Calu3 (cell line): ENCODE measurements around the gene PIP4K2B. TPM values are rescaled to one million over a fixed set of nuclear protein-coding genes. Genes with fewer than 3 reads are reported as not detected.

Experiments used
- BruUV-seq: library from RNA; stranded (reverse); fragments of 400-500 nt; replicated peaks from 2 replicates; lab custom pipeline; 2021; lab: Mats Ljungman, UMichigan
- CTCF ChIA-PET: fragments of 300-600 bp; sonication (Branson Sonifier 250); formaldehyde crosslinking; loops from one replicate; lab custom pipeline; 2022; ENCODE audit warnings: antibody characterized with exemption; lab: Charles Lee
- DNase-seq: peaks from one replicate; pipeline ENCODE4 v3.0.0; 2022
- H3K27ac Mint-ChIP-seq: one replicate; pipeline ENCODE4 v1.8.0; 2022; ENCODE audit warnings: mixed read lengths; ENCODE audit not compliant: unreplicated experiment
- H3K27me3 Mint-ChIP-seq: one replicate; pipeline ENCODE4 v1.8.0; 2022; ENCODE audit warnings: mixed read lengths; ENCODE audit not compliant: unreplicated experiment
- H3K36me3 Mint-ChIP-seq: one replicate; pipeline ENCODE4 v1.8.0; 2022; ENCODE audit warnings: mild to moderate bottlenecking, moderate library complexity, mixed read lengths; ENCODE audit not compliant: insufficient read depth, unreplicated experiment
- H3K4me1 Mint-ChIP-seq: one replicate; pipeline ENCODE4 v1.8.0; 2022; ENCODE audit warnings: mild to moderate bottlenecking, low read depth, mixed read lengths; ENCODE audit not compliant: unreplicated experiment
- H3K4me3 Mint-ChIP-seq: one replicate; pipeline ENCODE4 v1.8.0; 2022; ENCODE audit warnings: mild to moderate bottlenecking, low read depth, moderate library complexity, mixed read lengths; ENCODE audit not compliant: unreplicated experiment
- H3K9me3 Mint-ChIP-seq: one replicate; pipeline ENCODE4 v1.8.0; 2022; ENCODE audit warnings: low read depth, mixed read lengths; ENCODE audit not compliant: unreplicated experiment
- CTCF ChIP-seq: fragments of 200-600 bp; IDR thresholded peaks from one replicate; pipeline ENCODE4 v1.8.0; 2022; ENCODE audit warnings: antibody characterized with exemption; ENCODE audit not compliant: unreplicated experiment
- intact Hi-C: fragments of 100-400 bp; cut with micrococcal nuclease; formaldehyde crosslinking; loops from one replicate; pipeline ENCODE4 v1.10.0; 2022; ENCODE audit not compliant: unreplicated experiment
- total RNA-seq: library from RNA; stranded (reverse); gene quantifications from 2 replicates; pipeline ENCODE4 v1.2.3, GENCODE V29; 2022

Gene PIP4K2B
- total RNA-seq, 1 experiment from 2014 or later: 120 TPM

GRCh38 chr17:38798614-38799500 lies 499 bp downstream of the PIP4K2B start:
- Mint-ChIP-seq H3K27me3 (no peaks in the 10 kb centered on the region), H3K27ac (peak overlapping the region; percentile 78), H3K4me3 (peak overlapping the region; percentile 83), H3K36me3 (peaks cover 83% of the 10 kb centered on the region), H3K4me1 (peaks cover 39% of the 10 kb centered on the region), H3K9me3 (no peaks in the 10 kb centered on the region)
- DNase-seq: no peak
- intact Hi-C loops: no loop called here
- no TSS peak for BruUV-seq
- TF ChIP-seq CTCF: peak; percentile 32
- CTCF ChIA-PET: interaction anchor here (0.6 to 1.4 kb wide), 7 partner anchors 8 to 436 kb away, joined by 3 to 6 read pairs (median 3); no protein-coding TSS in a partner anchor

GRCh38 chr17:38797828-38798227 lies 1.5 kb downstream of the PIP4K2B start:
- BruUV-seq: no TSS peak
- Mint-ChIP-seq H3K4me3 (peak overlapping the region; percentile 83), H3K4me1 (peaks cover 39% of the 10 kb centered on the region), H3K9me3 (no peaks in the 10 kb centered on the region), H3K36me3 (peaks cover 73% of the 10 kb centered on the region), H3K27ac (peak overlapping the region; percentile 78), H3K27me3 (no peaks in the 10 kb centered on the region)
- CTCF ChIA-PET: interaction anchor here (0.6 to 1.4 kb wide), 4 partner anchors 9 to 377 kb away, joined by 3 to 4 read pairs (median 3); no protein-coding TSS in a partner anchor
- DNase-seq: no peak
- TF ChIP-seq CTCF: no peak
- intact Hi-C loops: no loop called here

DNA sequence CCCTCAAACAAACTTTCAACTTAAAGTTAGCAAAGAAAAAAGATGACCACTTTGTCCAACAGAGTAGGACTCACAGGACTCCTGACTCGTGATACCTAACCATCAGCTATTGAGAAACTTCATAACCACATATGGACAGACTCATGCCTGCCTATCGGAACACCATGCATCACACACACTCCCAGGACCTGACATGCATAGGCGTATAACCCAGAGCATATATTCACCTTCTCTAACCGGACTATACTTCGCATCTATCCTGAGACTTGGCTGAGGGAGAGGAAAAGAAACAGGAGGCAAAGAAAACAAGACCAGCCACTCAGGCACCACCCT lies 2.2 kb downstream of the PIP4K2B start:
- Mint-ChIP-seq H3K9me3 (no peaks in the 10 kb centered on the region), H3K27ac (no peak overlapping the region), H3K4me3 (peak overlapping the region; percentile 83), H3K4me1 (peaks cover 39% of the 10 kb centered on the region), H3K27me3 (no peaks in the 10 kb centered on the region), H3K36me3 (peaks cover 66% of the 10 kb centered on the region)
- no peak for TF ChIP-seq CTCF
- CTCF ChIA-PET: interaction anchor here (0.5 kb wide), 1 partner anchor 116 kb away, joined by 4 read pairs; no protein-coding TSS in a partner anchor
- no peak for DNase-seq
- BruUV-seq: no TSS peak
- intact Hi-C loops: no loop called here

DNA sequence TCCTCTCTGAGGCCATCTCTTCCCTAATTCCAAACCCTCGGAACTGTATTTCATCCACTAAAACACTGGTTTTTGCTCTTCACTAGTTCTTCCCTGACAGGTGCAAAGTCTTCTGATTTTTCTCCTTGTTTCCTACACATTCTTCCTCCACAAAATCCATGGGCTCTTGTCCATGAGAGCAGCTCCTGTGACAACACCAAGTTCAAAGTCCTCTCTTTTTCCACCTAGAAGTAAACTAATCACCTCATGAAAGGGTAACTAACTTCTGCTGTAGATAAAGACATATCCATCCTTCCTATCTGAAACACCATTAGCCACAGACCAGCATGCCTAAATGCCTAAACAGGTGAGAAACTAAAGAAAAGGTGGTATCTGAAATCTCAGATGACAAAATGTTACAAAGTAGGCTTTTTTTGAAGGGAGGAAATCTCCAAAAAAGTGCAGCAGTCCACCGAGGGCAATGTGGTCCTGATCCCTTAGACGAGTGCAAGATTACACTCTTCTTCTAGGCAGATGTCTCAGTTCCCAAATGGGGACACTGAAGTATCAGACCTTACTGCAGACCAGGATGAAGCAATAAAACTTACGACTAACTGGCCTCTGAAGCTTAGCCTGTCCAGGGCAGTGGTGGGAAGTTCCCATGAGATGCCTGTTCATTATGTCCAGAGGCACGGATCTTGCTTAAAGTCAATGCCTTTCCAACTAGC lies 2.8 kb downstream of the PIP4K2B start:
- CTCF ChIA-PET: interaction anchor here (0.5 kb wide), 1 partner anchor 115 kb away, joined by 4 read pairs; no protein-coding TSS in a partner anchor
- Mint-ChIP-seq H3K36me3 (peaks cover 61% of the 10 kb centered on the region), H3K27me3 (no peaks in the 10 kb centered on the region), H3K9me3 (no peaks in the 10 kb centered on the region), H3K4me1 (peaks cover 39% of the 10 kb centered on the region), H3K4me3 (no peak overlapping the region), H3K27ac (no peak overlapping the region)
- no peak for DNase-seq
- intact Hi-C loops: no loop called here
- TF ChIP-seq CTCF: no peak
- no TSS peak for BruUV-seq
